AG08395 (cell line): ENCODE results near the gene ASCC1.
"Not testable (repeated sequence)": the region's sequence is repeated elsewhere in the genome, so short reads cannot be mapped to it uniquely, and the experiment has no call there.

Experiments
- DNase-seq: peaks from one replicate; pipeline ENCODE4 v3.0.0; 2012; ENCODE audit warnings: mixed read lengths, low spot score

The ASCC1 gene

DNA sequence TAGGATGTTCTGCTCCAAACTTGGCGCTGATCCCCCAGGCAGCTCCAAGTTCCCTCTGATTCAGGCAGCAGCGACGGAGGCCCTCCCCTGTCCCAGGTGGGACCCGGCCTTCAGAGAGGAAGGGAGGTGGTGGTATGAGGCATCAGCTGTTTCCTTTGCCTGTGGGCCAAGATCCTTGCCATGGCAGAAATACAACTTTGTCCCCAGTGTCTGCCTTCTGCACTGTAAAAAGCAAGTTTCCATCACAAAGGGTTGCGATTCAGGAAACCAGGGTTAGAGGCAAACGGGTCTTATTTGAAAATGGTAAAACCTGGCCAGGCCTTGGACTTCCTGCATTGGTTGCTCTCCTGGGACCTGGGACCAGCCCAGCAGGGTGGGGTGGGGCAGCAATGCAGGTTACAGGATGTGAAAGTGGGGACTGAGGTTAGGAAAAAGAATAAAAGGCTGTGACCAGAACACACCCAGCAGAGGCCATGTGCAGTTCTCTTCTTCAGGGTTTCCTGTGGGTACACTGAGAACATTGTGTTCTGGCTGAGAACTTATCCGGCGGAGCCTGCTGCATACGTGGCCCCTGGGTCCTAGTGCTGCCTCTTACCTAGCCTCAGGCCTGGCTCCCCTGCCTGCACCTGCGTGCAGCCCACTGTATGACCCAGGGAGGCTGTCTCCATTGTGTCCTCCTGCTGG is 32.5 kb upstream of the ASCC1 start:
- no peak for DNase-seq

- DNase-seq: no peak
These were observed 30.0 kb upstream of the ASCC1 start for GRCh38 chr10:72245949-72246525.

DNA sequence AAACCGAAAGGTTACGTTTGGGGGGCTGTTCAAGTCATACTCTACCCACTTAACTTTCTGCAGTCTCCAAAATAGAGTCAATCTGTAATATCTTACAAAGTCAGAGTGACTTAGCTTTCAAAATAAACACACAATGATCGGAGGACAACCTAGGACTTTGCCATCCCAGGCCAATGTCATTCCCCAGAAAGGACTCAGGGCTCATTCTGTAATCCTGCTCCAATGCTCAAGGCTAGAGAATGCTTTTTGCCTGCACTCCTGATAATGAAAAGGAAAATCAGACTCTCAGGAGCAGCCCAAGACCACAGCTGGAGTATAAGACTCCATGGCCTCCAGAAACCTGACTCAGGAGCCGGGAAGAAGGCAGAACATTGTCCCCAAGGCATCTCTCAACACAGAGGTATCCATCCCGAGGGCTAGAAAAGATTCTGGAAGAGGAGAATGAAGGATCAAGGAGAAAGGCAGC is 28.5 kb upstream of the ASCC1 start:
- DNase-seq: no peak

- peak; percentile 93 for DNase-seq
These were observed 27.9 kb upstream of the ASCC1 start for GRCh38 chr10:72243822-72244437.

DNA sequence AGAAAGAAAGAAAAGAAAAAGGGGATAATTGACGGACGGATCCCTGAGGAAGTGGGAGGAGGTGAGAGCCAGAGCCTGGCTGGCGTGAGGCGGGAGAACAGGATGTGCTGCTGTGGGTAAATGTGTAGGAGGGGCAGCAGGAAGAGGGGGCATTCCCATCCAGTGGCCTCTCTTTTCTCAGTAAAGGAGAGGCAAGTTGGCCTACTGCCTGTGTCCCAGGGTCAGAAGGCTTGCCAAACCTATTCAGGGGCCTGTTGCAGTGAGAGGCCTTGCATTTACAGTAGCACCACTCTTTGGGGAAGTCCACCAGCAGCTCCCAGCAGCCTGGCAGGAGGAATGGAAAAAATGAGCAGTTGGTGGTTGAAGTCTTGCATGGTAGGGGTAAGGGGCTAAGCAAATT is 26.6 kb upstream of the ASCC1 start:
- DNase-seq: peak; percentile 35

DNA sequence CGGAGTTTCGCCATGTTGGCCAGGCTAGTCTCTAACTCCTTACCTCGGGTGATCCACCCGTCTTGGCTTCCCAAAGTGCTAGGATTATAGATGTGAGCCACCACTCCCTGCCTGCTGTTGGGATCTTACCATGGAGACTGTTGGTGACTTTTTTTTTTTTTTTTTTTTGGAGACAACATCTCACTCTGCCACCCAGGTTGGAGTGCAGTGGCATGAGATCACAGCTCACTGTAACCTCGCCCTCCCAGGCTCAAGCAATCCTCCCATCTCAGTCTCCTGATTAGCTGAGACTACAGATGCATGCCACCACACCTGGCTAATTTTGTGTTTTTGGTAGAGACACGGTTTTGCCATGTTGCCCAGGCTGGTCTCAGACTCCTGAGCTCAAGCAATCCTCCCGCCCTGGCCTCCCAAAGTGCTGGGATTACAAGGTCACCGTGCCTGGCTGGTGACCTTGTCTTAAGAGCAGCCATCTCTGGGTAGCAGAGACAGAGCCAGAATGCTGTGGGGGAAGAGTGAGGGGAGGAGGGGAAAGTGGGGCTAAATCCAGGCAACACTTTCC is 25.7 kb upstream of the ASCC1 start:
- DNase-seq: no peak

DNA sequence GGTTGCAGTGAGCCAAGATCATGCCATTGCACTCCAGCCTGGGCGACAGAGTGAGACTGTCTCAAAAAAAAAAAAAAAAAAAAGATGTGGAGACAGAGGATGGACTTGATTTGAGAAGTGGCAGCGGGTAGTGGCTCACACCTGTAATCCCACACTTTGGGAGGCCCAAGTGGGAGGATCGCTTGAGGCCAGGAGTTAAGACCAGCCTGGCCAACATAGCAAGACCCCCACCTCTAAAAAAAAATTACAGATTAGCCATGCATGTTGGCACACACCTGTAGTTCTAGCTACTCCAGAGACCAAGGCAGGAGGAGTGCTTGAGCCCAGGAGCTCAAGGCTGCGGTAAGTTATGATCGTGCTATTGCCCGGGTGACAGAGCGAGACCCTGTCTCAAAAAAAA is 24.3 kb upstream of the ASCC1 start:
- DNase-seq: no peak

DNA sequence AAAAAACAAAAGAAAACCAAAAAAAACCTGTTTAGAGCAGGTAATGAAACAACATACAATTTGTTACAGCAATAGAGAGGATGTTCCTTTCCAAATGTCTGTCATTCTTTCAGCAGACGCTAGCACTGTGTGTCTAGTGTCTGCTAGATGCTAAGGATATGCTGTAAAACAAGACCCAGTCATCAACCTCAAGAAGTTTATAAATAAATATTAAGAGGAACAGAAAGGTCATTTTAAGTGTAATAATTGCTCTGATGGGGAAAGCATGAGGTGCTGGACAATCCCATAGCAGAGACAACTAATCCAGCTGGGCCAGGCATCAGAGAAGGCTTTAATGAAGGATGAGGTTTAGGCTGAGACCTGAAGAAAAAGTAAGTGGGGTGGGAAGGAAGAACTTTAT is 23.3 kb upstream of the ASCC1 start:
- DNase-seq: no peak

DNA sequence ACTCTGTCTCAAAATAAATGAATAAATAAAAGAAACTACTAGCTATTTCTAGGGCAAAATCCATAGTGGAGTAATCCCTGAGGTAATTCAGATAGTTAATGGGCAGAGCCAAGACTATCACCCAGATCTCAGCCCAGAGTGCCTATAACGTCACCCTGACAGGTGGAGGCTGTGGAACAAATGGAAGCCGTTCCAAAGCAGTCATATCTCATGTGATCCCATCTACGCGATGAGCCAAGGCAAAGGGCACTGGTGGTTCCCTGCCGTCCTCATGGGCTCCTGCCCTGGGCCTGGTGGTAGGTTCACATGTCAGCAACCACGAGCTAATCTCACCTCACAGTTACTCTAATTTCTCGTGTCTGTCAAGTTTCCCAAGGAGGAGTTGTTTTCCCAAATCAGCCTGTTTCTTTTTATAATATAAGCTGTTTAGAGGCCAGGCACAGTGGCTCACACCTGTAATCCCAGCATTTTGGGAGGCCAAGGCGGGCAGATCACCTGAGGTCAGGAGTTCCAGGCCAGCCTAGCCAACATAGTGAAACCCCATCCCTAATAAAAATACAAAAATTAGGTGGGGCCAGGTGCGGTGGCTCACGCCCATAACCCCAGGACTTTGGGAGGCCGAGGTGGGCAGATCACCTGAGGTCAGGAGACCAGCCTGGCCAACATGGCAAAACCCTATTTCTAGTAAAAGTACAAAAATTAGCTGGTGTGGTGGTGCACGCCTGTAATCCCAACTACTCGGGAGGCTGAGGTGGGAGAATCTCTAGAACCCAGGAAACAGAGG is 22.5 kb upstream of the ASCC1 start:
- no peak for DNase-seq

- DNase-seq: no peak
These were observed 19.6 kb upstream of the ASCC1 start for GRCh38 chr10:72235544-72236279.

- no peak for DNase-seq
These were observed 18.6 kb upstream of the ASCC1 start for GRCh38 chr10:72234560-72235095.

DNA sequence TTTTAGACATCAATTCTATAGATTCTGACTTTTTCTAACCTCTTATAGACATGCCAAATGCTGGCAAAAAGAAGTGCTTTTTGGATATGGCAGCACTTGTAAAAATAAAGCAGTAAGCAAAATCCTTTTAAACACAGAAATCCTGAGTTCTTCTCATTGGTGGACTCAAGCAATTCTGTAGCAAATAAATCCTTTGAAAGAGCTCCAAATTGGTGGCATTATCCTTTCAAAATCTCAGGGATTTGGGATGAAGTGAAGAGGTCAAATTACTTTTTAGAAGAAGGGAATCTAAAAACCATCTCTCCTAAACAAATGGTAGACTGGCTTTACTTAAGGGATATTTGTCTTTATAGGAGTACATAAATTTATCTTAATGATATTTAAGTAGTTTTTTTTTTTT is 17.5 kb upstream of the ASCC1 start:
- DNase-seq: no peak

GRCh38 chr10:72229261-72230251 is 13.5 kb upstream of the ASCC1 start:
- DNase-seq: no peak

GRCh38 chr10:72228318-72228751 is 12.3 kb upstream of the ASCC1 start:
- DNase-seq: no peak

DNA sequence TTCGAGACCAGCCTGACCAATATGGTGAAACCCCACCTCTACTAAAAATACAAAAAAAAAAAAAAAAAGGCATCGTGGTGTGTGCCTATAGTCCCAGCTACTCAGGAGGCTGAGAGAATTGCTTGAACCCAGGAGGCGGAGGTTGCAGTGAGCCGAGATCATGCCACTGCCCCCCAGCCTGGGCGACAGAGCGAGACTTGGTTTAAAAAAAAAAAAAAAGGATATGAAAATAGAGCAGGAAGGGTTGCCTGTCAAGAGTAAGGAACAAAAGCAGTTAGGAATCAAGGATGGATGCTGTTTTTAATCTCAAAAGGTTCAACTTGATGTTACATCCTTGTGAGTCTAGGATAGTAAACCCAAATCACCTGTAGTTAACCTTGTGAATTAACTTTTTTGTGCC is 11.8 kb upstream of the ASCC1 start:
- DNase-seq: no peak

DNA sequence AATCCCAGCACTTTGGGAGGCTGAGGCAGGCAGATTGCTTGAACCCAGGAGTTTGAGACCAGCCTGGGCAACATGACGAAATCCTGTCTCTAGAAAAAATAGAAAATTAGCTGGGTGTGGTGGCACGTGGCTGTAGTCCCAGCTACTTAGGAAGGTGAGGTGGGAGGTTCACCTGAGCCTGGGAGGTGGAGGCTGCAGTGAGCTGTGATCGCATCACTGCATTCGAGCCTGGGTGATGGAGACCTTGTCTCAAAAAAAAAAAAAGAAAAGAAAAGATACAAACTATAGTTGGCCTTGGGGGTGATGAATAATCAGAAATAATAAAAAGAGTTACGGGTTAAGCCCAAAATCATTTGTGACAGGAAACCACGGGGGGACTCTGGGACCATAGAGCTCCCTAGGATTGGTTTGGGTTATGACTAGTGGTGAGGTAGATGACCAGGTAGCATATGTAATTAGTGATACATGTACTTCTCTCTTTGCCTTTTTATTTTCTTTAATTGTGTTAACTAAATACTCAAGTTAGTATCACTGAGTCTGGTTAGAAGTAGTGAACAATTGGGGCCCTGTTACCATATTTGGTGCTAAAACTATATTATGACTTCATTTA is 10.4 kb upstream of the ASCC1 start:
- no peak for DNase-seq

- not testable (repeated sequence) for DNase-seq
These were observed 8.1 kb upstream of the ASCC1 start for GRCh38 chr10:72224191-72224590.

- DNase-seq: no peak
These were observed 7.6 kb upstream of the ASCC1 start for GRCh38 chr10:72223743-72224101.

DNA sequence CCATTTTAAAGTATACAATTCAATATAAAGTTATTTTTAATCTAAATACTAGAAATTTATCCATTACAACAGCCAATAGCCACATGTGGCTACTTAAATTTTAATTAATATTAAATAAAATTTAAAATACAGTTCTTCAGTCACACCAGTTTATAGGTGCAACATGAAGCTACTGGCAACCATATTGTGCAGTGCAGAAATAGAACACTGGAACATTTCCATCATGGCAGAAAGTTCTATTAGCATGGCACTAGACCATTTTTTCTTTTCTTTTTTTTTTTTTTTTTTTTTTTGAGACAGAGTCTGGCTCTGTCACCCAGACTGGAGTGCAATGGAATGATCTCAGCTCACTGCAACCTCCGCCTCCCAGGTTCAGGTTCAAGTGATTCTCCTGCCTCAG is 5.2 kb upstream of the ASCC1 start:
- DNase-seq: no peak

DNA sequence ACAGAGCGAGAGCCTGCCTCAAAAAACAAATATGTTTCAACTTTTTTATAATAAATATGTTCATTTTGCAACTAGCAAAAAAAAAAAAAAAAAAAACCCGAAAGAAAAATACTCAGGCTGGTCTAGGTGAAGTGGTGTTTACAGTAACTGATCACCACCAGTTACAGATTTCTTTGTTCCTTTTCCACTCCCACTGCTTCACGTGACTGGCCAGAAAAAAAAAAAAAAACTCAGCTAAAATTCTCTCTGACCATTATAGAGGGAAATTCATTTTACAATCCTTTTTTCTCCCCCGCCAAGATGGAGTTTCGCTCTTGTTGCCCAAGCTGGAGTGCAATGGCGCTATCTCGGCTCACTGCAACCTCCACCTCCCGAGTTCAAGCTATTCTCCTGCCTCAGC is 4.6 kb upstream of the ASCC1 start:
- DNase-seq: no peak
